GM19455 (cell line): ENCODE measurements around the gene LRMDA.
"Not testable (repeated sequence)": the region's sequence is repeated elsewhere in the genome, so short reads cannot be mapped to it uniquely, and the experiment has no call there.

Experiments used
- ATAC-seq: cut with Tn5 transposase; IDR thresholded peaks from one replicate; pipeline ENCODE4 v1.9.1; 2021; ENCODE audit not compliant: unreplicated experiment

LRMDA gene

GRCh38 chr10:75764974-75765788 is 333.8 kb downstream of the LRMDA start:
- no peak for ATAC-seq

GRCh38 chr10:75765789-75766096 is 334.3 kb downstream of the LRMDA start:
- ATAC-seq, result no peak

- no peak for ATAC-seq
These were observed 334.7 kb downstream of the LRMDA start for GRCh38 chr10:75766106-75766505.

GRCh38 chr10:75766752-75767151 is 335.3 kb downstream of the LRMDA start:
- ATAC-seq, result not testable (repeated sequence)

GRCh38 chr10:75770626-75771081 is 339.2 kb downstream of the LRMDA start:
- no peak for ATAC-seq

GRCh38 chr10:75771606-75772005 is 340.2 kb downstream of the LRMDA start:
- ATAC-seq, result no peak

GRCh38 chr10:75772153-75772887 is 340.9 kb downstream of the LRMDA start:
- ATAC-seq, result no peak

GRCh38 chr10:75773231-75773780 is 341.9 kb downstream of the LRMDA start:
- ATAC-seq, result no peak

- no peak for ATAC-seq
These were observed 342.7 kb downstream of the LRMDA start for GRCh38 chr10:75773813-75774782.

- ATAC-seq, result no peak
These were observed 343.5 kb downstream of the LRMDA start for GRCh38 chr10:75774783-75775490.

GRCh38 chr10:75776738-75777504 is 345.5 kb downstream of the LRMDA start:
- no peak for ATAC-seq

- no peak for ATAC-seq
These were observed 347.2 kb downstream of the LRMDA start for GRCh38 chr10:75778665-75779064.

GRCh38 chr10:75779276-75779675 is 347.9 kb downstream of the LRMDA start:
- ATAC-seq, result no peak

GRCh38 chr10:75782463-75783248 is 351.2 kb downstream of the LRMDA start:
- ATAC-seq, result no peak

- ATAC-seq, result no peak
These were observed 357.2 kb downstream of the LRMDA start for GRCh38 chr10:75788394-75789205.

GRCh38 chr10:75793848-75794247 is 362.4 kb downstream of the LRMDA start:
- no peak for ATAC-seq

- no peak for ATAC-seq
These were observed 369.7 kb downstream of the LRMDA start for GRCh38 chr10:75801121-75801520.

GRCh38 chr10:75801661-75802060 is 370.2 kb downstream of the LRMDA start:
- ATAC-seq, result no peak
